A549 (cell line): ENCODE data around the gene TFG. TPM values are rescaled to one million over a fixed set of nuclear protein-coding genes. Genes with fewer than 3 reads are reported as not detected.

Experiments
- ATAC-seq, 2 experiments: fragments of 200-7000 bp in 1 of 2; fragments of >200 bp in 1 of 2; cut with Nextera tagmentation in 1 of 2; cut with Tn5 transposase in 1 of 2; 3 replicates each; pipeline versions ENCODE4 v1.8.0 to v1.9.1; 2018 to 2020; ENCODE audit warnings: mild to moderate bottlenecking in 1 of 2, moderate library complexity in 1 of 2
- CTCF ChIA-PET: fragments of 300-600 bp; sonication (Branson Sonifier 250); formaldehyde crosslinking; extraction: SDS; loops from one replicate; lab custom pipeline; 2021; ENCODE audit warnings: antibody characterized with exemption, inconsistent platforms; lab: Yijun Ruan, JAX
- POLR2A ChIA-PET: fragments of 350-600 bp; formaldehyde crosslinking; extraction: SDS; loops from one replicate; lab custom pipeline; 2021; ENCODE audit warnings: antibody characterized with exemption, inconsistent platforms; lab: Yijun Ruan, JAX
- DNase-seq, 2 experiments: peaks; one replicate each; pipeline versions ENCODE4 v3.0.0 to v3.0.0-alpha.2; 2011 to 2016; ENCODE audit warnings: low read depth in 1 of 2, low spot score in 1 of 2
- FAIRE-seq: peaks from 2 replicates; lab custom pipeline; 2011; peaks lifted over from hg19 to GRCh38; lab: Jason Lieb, UNC
- H3K27ac ChIP-seq, 2 experiments: fragments of >200 bp; sonication (Bioruptor Twin); formaldehyde crosslinking; 3 replicates each; pipeline ENCODE4 v1.5.1; 2016 to 2017
- H3K4me1 ChIP-seq: fragments of >200 bp; sonication (Bioruptor Twin); formaldehyde crosslinking; 3 replicates; pipeline ENCODE4 v1.6.1; 2016
- H3K4me2 ChIP-seq: fragments of >200 bp; sonication (Bioruptor Twin); formaldehyde crosslinking; 3 replicates; pipeline ENCODE4 v1.6.1; 2016
- H3K4me3 ChIP-seq: fragments of >200 bp; sonication (Bioruptor Twin); formaldehyde crosslinking; 3 replicates; pipeline ENCODE4 v1.5.1; 2016
- H3K9me3 ChIP-seq: fragments of >200 bp; sonication (Bioruptor Twin); formaldehyde crosslinking; 3 replicates; pipeline ENCODE4 v1.6.1; 2016
- BCL3 ChIP-seq: fragments of >200 bp; sonication (Bioruptor Twin); formaldehyde crosslinking; IDR thresholded peaks from 3 replicates; pipeline ENCODE4 v1.6.1; 2016
- CBX8 ChIP-seq: fragments of 200-600 bp; sonication (generic); IDR thresholded peaks from 2 replicates; pipeline ENCODE4 v1.6.1; 2016
- CTCF ChIP-seq: fragments of >200 bp; sonication (Bioruptor Twin); formaldehyde crosslinking; IDR thresholded peaks from 3 replicates; pipeline ENCODE4 v1.5.1; 2016
- EHF ChIP-seq: fragments of 250-450 bp; sonication (Bioruptor Pico); IDR thresholded peaks from 2 replicates; pipeline ENCODE4 v1.5.0; 2020; ENCODE audit warnings: mild to moderate bottlenecking
- FOSL2 ChIP-seq, 2 experiments: fragments of 450-650 bp in 1 of 2; fragments of >200 bp in 1 of 2; sonication (Bioruptor Twin) in 1 of 2; formaldehyde crosslinking; IDR thresholded peaks; 2 replicates each; pipeline versions ENCODE4 v1.5.0 to v1.6.1; 2016 to 2020; ENCODE audit warnings: mild to moderate bottlenecking in 1 of 2, moderate library complexity in 1 of 2
- FOXS1 ChIP-seq: fragments of 250-450 bp; sonication (Bioruptor Pico); IDR thresholded peaks from 2 replicates; pipeline ENCODE4 v1.5.0; 2020; ENCODE audit warnings: mild to moderate bottlenecking, moderate library complexity
- HES2 ChIP-seq: fragments of >200 bp; sonication (Bioruptor Twin); formaldehyde crosslinking; IDR thresholded peaks from 2 replicates; pipeline ENCODE4 v1.6.1; 2016
- HMGXB4 ChIP-seq: fragments of 250-450 bp; sonication (Bioruptor Pico); IDR thresholded peaks from 2 replicates; pipeline ENCODE4 v1.5.0; 2021; ENCODE audit warnings: mild to moderate bottlenecking, moderate library complexity, borderline replicate concordance
- HOXB5 ChIP-seq: fragments of 250-450 bp; sonication (Bioruptor Pico); IDR thresholded peaks from 2 replicates; pipeline ENCODE4 v1.5.0; 2020; ENCODE audit warnings: mild to moderate bottlenecking, moderate library complexity
- JUNB ChIP-seq: fragments of >200 bp; sonication (Bioruptor Twin); formaldehyde crosslinking; IDR thresholded peaks from 2 replicates; pipeline ENCODE4 v1.6.1; 2016
- KDM1A ChIP-seq: fragments of 200-600 bp; sonication (generic); IDR thresholded peaks from 2 replicates; pipeline ENCODE4 v1.6.1; 2016; ENCODE audit warnings: low read depth, mild to moderate bottlenecking
- MAZ ChIP-seq: fragments of 150-350 bp; IDR thresholded peaks from 2 replicates; pipeline ENCODE4 v1.6.1; 2014; ENCODE audit warnings: antibody characterized with exemption, low read depth, low read length, borderline replicate concordance
- NR3C1 ChIP-seq: fragments of >200 bp; sonication (Bioruptor Twin); formaldehyde crosslinking; IDR thresholded peaks from 3 replicates; pipeline ENCODE4 v1.6.1; 2017
- PHF8 ChIP-seq: fragments of 200-600 bp; sonication (generic); IDR thresholded peaks from 2 replicates; pipeline ENCODE4 v1.6.1; 2016; ENCODE audit warnings: low read depth, mild to moderate bottlenecking, antibody characterized with exemption, moderate library complexity, borderline replicate concordance
- POLR2A ChIP-seq: IDR thresholded peaks from 2 replicates; pipeline ENCODE4 v1.6.1; 2012; ENCODE audit warnings: mild to moderate bottlenecking, low read length
- REST ChIP-seq: fragments of 200-600 bp; sonication (generic); IDR thresholded peaks from 2 replicates; pipeline ENCODE4 v1.6.1; 2016; ENCODE audit warnings: antibody characterized with exemption, mild to moderate bottlenecking, moderate library complexity
- RFX5 ChIP-seq: fragments of 450-650 bp; IDR thresholded peaks from 2 replicates; pipeline ENCODE4 v1.7.1; 2014; ENCODE audit warnings: antibody characterized with exemption, mild to moderate bottlenecking, moderate library complexity
- SREBF2 ChIP-seq: fragments of 450-650 bp; IDR thresholded peaks from 2 replicates; pipeline ENCODE4 v1.6.1; 2014; ENCODE audit warnings: mild to moderate bottlenecking, moderate library complexity
- TFCP2L1 ChIP-seq: fragments of 250-450 bp; sonication (Bioruptor Pico); IDR thresholded peaks from 2 replicates; pipeline ENCODE4 v1.5.0; 2021; ENCODE audit warnings: mild to moderate bottlenecking
- USF2 ChIP-seq: fragments of 450-650 bp; IDR thresholded peaks from 2 replicates; pipeline ENCODE4 v1.6.1; 2014; ENCODE audit warnings: antibody characterized with exemption
- ZFP36 ChIP-seq: fragments of 450-650 bp; IDR thresholded peaks from 2 replicates; pipeline ENCODE4 v1.6.1; 2014; ENCODE audit warnings: borderline replicate concordance; ENCODE audit not compliant: partially characterized antibody
- WGBS: methylation state at CpG from one replicate; pipeline ENCODE4 v1.1.6; 2017; ENCODE audit errors: missing lambda C conversion rate; 5-methylcytosine and 5-hydroxymethylcytosine counted together
- polyA plus RNA-seq, 4 experiments: library from polyadenylated mRNA; depleted of rRNA in 3 of 4; stranded (reverse); fragments of >200 nt; fragmentation: RNase III in 1 of 4; extraction: RNeasy Plus Mini Kit Qiagen cat#74134 plus additional on column Dnase treatment in 1 of 4; gene quantifications; 2 replicates in 3 of 4; 3 replicates in 1 of 4; pipeline ENCODE4 v1.2.3, GENCODE V29; 2011 to 2017

TFG gene
- polyA plus RNA-seq, 2 of the 4 experiments (the other 2 are of a cell fraction): 135 to 153 TPM

- TF ChIP-seq CTCF: no peak
- no peak for TF ChIP-seq CBX8
- TF ChIP-seq FOSL2 (IDR thresholded peaks at IDR 0.05): no peak
- TF ChIP-seq FOSL2 (CRISPR knock-in tag; IDR thresholded peaks at IDR 0.05): no peak
These were observed 5.9 kb downstream of the TFG start (continued) for GRCh38 chr3:100715176-100715575.

- ChIA-PET POLR2A (no interaction called here), CTCF (interaction anchor here (1.4 to 1.8 kb wide), 2 partner anchors 10 to 21 kb away, joined by 3 read pairs; no protein-coding TSS in a partner anchor)
- H3K9me3 ChIP-seq: no peaks in the 10 kb centered on the region
- DNase-seq: no peak
- peaks cover 19% of the 10 kb centered on the region; the same call in 1 of the 3 replicates for H3K4me1 ChIP-seq
- no peak overlapping the region for H3K4me2 ChIP-seq
- H3K4me3 ChIP-seq: no peak overlapping the region
- FAIRE-seq: no peak
- no peak for ATAC-seq
- WGBS: 90% methylated on average over 2 of the region's 2 CpGs
- no peak overlapping the region for H3K27ac ChIP-seq
- TF ChIP-seq USF2: no peak
- no peak for TF ChIP-seq POLR2A
- no peak for TF ChIP-seq HOXB5 (CRISPR knock-in tag)
- TF ChIP-seq KDM1A: no peak
- TF ChIP-seq TFCP2L1 (CRISPR knock-in tag): no peak
- no peak for TF ChIP-seq HMGXB4 (CRISPR knock-in tag)
- TF ChIP-seq HES2: no peak
- TF ChIP-seq REST: no peak
- no peak for TF ChIP-seq PHF8
- TF ChIP-seq MAZ: no peak
- no peak for TF ChIP-seq FOXS1 (CRISPR knock-in tag)
- no peak for TF ChIP-seq JUNB
- TF ChIP-seq ZFP36: no peak
- no peak for TF ChIP-seq RFX5
- no peak for TF ChIP-seq BCL3
- TF ChIP-seq CBX8: no peak
- no peak for TF ChIP-seq SREBF2
- TF ChIP-seq CTCF: no peak
- TF ChIP-seq EHF (CRISPR knock-in tag): no peak
- no peak for TF ChIP-seq NR3C1
These were observed 7.8 kb downstream of the TFG start for GRCh38 chr3:100717063-100717462.
